HepG2 (cell line): ENCODE measurements around the gene CMIP. TPM values are rescaled to one million over a fixed set of nuclear protein-coding genes. Genes with fewer than 3 reads are reported as not detected.
A peak's percentile ranks its signal among the peaks of the same experiment; 100 is the strongest.

ENCODE experiments used
- BRCA1 ChIP-seq: sonication (generic); formaldehyde crosslinking; IDR thresholded peaks from 2 replicates; pipeline ENCODE4 v1.4.0; 2020; ENCODE audit warnings: missing genetic modification reagents
- CCDC6 ChIP-seq: sonication (generic); formaldehyde crosslinking; IDR thresholded peaks from 2 replicates; pipeline ENCODE4 v1.8.1; 2022; ENCODE audit warnings: mild to moderate bottlenecking, missing genetic modification reagents, moderate library complexity
- FOXA1 ChIP-seq, 2 experiments: fragments of 450-650 bp in 1 of 2; sonication (generic) in 1 of 2; formaldehyde crosslinking in 1 of 2; IDR thresholded peaks; 2 replicates each; pipeline versions ENCODE4 v1.4.0 to v1.6.1; 2016 to 2020; ENCODE audit warnings: missing genetic modification reagents in 1 of 2
- HOXA3 ChIP-seq: sonication (generic); formaldehyde crosslinking; IDR thresholded peaks from 2 replicates; pipeline ENCODE4 v1.5.0; 2020; ENCODE audit warnings: missing genetic modification reagents
- MAZ ChIP-seq, 2 experiments: sonication (generic) in 1 of 2; formaldehyde crosslinking in 1 of 2; IDR thresholded peaks; 2 replicates each; pipeline versions ENCODE4 v1.5.0 to v1.6.1; 2012 to 2020; ENCODE audit warnings: low read depth in 2 of 2, mild to moderate bottlenecking in 2 of 2, borderline replicate concordance in 1 of 2, improper control_type of control experiment in 1 of 2, low read length in 1 of 2, missing genetic modification reagents in 1 of 2, moderate library complexity in 1 of 2
- PHF21A ChIP-seq: sonication (generic); formaldehyde crosslinking; IDR thresholded peaks from 2 replicates; pipeline ENCODE4 v1.5.0; 2020; ENCODE audit warnings: mild to moderate bottlenecking, missing genetic modification reagents
- PTBP1 ChIP-seq: fragments of 200-400 bp; formaldehyde crosslinking; IDR thresholded peaks from 2 replicates; pipeline ENCODE4 v1.6.1; 2018; ENCODE audit warnings: low read length, low read depth; ENCODE audit not compliant: poor library complexity, severe bottlenecking
- RCOR2 ChIP-seq: IDR thresholded peaks from 2 replicates; pipeline ENCODE4 v1.6.1; 2016; ENCODE audit warnings: missing biosample characterization, missing genetic modification reagents
- ZNF564 ChIP-seq: sonication (generic); formaldehyde crosslinking; IDR thresholded peaks from 2 replicates; pipeline ENCODE4 v1.8.1; 2023; ENCODE audit warnings: mild to moderate bottlenecking, missing genetic modification reagents
- ZNF83 ChIP-seq: sonication (generic); formaldehyde crosslinking; IDR thresholded peaks from 2 replicates; pipeline ENCODE4 v1.4.0; 2020; ENCODE audit warnings: missing genetic modification reagents, mild to moderate bottlenecking, borderline replicate concordance
- ZNF839 ChIP-seq: sonication (generic); formaldehyde crosslinking; IDR thresholded peaks from 2 replicates; pipeline ENCODE4 v1.4.0; 2020; ENCODE audit warnings: missing genetic modification reagents, mild to moderate bottlenecking, borderline replicate concordance
- polyA plus RNA-seq, 8 experiments: library from polyadenylated mRNA; depleted of rRNA in 3 of 8; stranded (reverse) in 7 of 8; unstranded in 1 of 8; fragments of >200 nt; fragmentation: Illumina TruSeq in 4 of 8; extraction: Trizol in 4 of 8; gene quantifications; 2 replicates each; pipeline versions ENCODE4 v1.2.1 to v1.2.3, GENCODE V29; 2011 to 2016; ENCODE audit warnings: low read depth in 4 of 8, missing spikeins in 1 of 8, mixed read lengths in 1 of 8; ENCODE audit not compliant: insufficient read depth in 1 of 8
- total RNA-seq, 5 experiments: library from RNA; depleted of rRNA; stranded (reverse); fragments of >200 nt; fragmentation: Illumina TruSeq; extraction: Trizol; gene quantifications; 2 replicates each; pipeline ENCODE4 v1.2.3, GENCODE V29; 2016; ENCODE audit warnings: low read depth in 1 of 5
- TF ChIP-seq, protein P1 (sequence below): sonication (generic); formaldehyde crosslinking; IDR thresholded peaks from 2 replicates; pipeline ENCODE4 v1.4.0; 2020; ENCODE audit warnings: mild to moderate bottlenecking, missing genetic modification reagents
- TF ChIP-seq, protein P2 (sequence below): sonication (generic); formaldehyde crosslinking; IDR thresholded peaks from 2 replicates; pipeline ENCODE4 v1.4.0; 2020; ENCODE audit warnings: missing genetic modification reagents, borderline replicate concordance
- TF ChIP-seq, protein P3 (sequence below): sonication (generic); formaldehyde crosslinking; IDR thresholded peaks from 2 replicates; pipeline ENCODE4 v1.9.0; 2021; ENCODE audit warnings: mild to moderate bottlenecking, missing genetic modification reagents
- TF ChIP-seq, protein P4 (sequence below): fragments of 450-650 bp; IDR thresholded peaks from 2 replicates; pipeline ENCODE4 v1.6.1; 2017

The CMIP gene
- total and polyA plus RNA-seq, 2 of the 13 experiments (the other 11 are each of a cell fraction or from before 2014, with no cell fraction given): 10.9 to 18.1 TPM

DNA sequence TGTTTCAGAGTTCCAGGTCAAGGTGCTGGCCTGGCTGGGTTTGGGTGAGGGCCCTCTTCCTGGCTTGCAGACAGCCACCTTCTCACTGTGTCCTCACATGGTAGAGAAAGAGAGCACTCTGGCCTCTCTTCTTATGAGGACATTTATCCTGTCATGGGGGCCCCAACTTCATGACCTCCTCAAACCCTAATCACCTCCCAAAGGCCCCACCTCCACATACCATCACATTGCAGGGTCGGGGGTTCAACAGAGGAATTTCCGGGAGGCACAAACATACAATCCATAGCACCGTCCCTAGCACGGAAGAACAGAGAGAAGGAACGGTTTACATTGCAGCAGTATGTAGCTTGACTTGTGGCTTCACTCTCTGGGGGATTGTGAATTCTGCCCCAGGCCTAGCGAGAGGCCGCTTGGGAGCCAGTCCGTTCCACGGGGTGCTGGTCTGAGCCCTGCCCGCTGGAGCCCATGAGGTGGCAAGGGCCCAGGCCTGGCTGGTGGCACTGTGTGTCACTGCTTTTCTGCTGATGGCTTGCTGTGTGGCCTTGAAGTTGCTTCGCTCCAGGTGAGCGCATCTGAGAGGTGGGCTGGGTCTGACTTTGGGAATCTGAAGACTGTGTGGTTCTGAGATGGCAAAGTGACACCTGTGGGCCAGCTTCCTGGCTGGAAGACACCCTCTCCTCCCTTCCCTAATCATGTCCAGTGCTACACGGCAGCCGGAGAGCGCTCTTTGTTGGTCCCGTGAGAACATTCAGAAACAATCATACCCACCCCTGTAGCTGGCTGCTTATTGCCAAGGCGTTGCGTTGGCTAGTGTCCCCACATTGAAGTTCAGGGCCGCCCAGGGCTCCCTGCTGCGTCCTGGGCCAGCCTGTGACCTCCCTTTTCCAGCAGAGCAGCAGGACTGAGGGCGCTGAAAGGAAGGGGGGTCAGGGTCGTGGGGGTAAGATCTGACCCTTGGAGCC lies 98.3 kb downstream of the CMIP start (continued):
- no peak for TF ChIP-seq PTBP1
- TF ChIP-seq CCDC6: peak; percentile 91
- 0 out of 2 replicates have a peak, but pooled peaks have one; percentile 65 for TF ChIP-seq ZNF564 (CRISPR knock-in tag)
- TF ChIP-seq, protein P1, sequence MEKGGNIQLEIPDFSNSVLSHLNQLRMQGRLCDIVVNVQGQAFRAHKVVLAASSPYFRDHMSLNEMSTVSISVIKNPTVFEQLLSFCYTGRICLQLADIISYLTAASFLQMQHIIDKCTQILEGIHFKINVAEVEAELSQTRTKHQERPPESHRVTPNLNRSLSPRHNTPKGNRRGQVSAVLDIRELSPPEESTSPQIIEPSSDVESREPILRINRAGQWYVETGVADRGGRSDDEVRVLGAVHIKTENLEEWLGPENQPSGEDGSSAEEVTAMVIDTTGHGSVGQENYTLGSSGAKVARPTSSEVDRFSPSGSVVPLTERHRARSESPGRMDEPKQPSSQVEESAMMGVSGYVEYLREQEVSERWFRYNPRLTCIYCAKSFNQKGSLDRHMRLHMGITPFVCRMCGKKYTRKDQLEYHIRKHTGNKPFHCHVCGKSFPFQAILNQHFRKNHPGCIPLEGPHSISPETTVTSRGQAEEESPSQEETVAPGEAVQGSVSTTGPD (CRISPR knock-in tag): peak; percentile 79
- no peak for TF ChIP-seq FOXA1 (IDR thresholded peaks at IDR 0.05)
- peak; percentile 39; the same call in 1 of the 2 replicates for TF ChIP-seq FOXA1 (CRISPR knock-in tag; IDR thresholded peaks at IDR 0.05)
- TF ChIP-seq ZNF83: no peak
- TF ChIP-seq BRCA1 (CRISPR knock-in tag): no peak
- TF ChIP-seq HOXA3 (CRISPR knock-in tag): peak; percentile 67
- TF ChIP-seq, protein P2, sequence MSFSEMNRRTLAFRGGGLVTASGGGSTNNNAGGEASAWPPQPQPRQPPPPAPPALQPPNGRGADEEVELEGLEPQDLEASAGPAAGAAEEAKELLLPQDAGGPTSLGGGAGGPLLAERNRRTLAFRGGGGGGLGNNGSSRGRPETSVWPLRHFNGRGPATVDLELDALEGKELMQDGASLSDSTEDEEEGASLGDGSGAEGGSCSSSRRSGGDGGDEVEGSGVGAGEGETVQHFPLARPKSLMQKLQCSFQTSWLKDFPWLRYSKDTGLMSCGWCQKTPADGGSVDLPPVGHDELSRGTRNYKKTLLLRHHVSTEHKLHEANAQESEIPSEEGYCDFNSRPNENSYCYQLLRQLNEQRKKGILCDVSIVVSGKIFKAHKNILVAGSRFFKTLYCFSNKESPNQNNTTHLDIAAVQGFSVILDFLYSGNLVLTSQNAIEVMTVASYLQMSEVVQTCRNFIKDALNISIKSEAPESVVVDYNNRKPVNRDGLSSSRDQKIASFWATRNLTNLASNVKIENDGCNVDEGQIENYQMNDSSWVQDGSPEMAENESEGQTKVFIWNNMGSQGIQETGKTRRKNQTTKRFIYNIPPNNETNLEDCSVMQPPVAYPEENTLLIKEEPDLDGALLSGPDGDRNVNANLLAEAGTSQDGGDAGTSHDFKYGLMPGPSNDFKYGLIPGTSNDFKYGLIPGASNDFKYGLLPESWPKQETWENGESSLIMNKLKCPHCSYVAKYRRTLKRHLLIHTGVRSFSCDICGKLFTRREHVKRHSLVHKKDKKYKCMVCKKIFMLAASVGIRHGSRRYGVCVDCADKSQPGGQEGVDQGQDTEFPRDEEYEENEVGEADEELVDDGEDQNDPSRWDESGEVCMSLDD (CRISPR knock-in tag): 0 out of 2 replicates have a peak, but pooled peaks have one; percentile 77
- peak; percentile 86 for TF ChIP-seq RCOR2 (CRISPR knock-in tag)
- 0 out of 2 replicates have a peak, but pooled peaks have one; percentile 54 for TF ChIP-seq ZNF839 (CRISPR knock-in tag)
- TF ChIP-seq, protein P3, sequence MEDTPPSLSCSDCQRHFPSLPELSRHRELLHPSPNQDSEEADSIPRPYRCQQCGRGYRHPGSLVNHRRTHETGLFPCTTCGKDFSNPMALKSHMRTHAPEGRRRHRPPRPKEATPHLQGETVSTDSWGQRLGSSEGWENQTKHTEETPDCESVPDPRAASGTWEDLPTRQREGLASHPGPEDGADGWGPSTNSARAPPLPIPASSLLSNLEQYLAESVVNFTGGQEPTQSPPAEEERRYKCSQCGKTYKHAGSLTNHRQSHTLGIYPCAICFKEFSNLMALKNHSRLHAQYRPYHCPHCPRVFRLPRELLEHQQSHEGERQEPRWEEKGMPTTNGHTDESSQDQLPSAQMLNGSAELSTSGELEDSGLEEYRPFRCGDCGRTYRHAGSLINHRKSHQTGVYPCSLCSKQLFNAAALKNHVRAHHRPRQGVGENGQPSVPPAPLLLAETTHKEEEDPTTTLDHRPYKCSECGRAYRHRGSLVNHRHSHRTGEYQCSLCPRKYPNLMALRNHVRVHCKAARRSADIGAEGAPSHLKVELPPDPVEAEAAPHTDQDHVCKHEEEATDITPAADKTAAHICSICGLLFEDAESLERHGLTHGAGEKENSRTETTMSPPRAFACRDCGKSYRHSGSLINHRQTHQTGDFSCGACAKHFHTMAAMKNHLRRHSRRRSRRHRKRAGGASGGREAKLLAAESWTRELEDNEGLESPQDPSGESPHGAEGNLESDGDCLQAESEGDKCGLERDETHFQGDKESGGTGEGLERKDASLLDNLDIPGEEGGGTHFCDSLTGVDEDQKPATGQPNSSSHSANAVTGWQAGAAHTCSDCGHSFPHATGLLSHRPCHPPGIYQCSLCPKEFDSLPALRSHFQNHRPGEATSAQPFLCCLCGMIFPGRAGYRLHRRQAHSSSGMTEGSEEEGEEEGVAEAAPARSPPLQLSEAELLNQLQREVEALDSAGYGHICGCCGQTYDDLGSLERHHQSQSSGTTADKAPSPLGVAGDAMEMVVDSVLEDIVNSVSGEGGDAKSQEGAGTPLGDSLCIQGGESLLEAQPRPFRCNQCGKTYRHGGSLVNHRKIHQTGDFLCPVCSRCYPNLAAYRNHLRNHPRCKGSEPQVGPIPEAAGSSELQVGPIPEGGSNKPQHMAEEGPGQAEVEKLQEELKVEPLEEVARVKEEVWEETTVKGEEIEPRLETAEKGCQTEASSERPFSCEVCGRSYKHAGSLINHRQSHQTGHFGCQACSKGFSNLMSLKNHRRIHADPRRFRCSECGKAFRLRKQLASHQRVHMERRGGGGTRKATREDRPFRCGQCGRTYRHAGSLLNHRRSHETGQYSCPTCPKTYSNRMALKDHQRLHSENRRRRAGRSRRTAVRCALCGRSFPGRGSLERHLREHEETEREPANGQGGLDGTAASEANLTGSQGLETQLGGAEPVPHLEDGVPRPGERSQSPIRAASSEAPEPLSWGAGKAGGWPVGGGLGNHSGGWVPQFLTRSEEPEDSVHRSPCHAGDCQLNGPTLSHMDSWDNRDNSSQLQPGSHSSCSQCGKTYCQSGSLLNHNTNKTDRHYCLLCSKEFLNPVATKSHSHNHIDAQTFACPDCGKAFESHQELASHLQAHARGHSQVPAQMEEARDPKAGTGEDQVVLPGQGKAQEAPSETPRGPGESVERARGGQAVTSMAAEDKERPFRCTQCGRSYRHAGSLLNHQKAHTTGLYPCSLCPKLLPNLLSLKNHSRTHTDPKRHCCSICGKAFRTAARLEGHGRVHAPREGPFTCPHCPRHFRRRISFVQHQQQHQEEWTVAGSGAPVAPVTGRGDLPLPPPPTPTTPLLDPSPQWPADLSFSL (CRISPR knock-in tag): no peak
- TF ChIP-seq, protein P4, sequence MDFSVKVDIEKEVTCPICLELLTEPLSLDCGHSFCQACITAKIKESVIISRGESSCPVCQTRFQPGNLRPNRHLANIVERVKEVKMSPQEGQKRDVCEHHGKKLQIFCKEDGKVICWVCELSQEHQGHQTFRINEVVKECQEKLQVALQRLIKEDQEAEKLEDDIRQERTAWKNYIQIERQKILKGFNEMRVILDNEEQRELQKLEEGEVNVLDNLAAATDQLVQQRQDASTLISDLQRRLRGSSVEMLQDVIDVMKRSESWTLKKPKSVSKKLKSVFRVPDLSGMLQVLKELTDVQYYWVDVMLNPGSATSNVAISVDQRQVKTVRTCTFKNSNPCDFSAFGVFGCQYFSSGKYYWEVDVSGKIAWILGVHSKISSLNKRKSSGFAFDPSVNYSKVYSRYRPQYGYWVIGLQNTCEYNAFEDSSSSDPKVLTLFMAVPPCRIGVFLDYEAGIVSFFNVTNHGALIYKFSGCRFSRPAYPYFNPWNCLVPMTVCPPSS: no peak
- TF ChIP-seq MAZ (IDR thresholded peaks at IDR 0.05; ENCODE audit: borderline replicate concordance, low read depth, low read length): no peak
- no peak; the same call in 1 of the 2 replicates for TF ChIP-seq MAZ (CRISPR knock-in tag; IDR thresholded peaks at IDR 0.05; ENCODE audit: low read depth)
- peak; percentile 90 for TF ChIP-seq PHF21A (CRISPR knock-in tag)
